Ramos (cell line): Measurements from ENCODE around the gene EPS8L2.

ENCODE experiments used
- in situ Hi-C: fragments of 300-500 bp; cut with MboI; formaldehyde crosslinking; loops from one replicate; pipeline ENCODE4 v1.14.3; 2022; ENCODE audit warnings: low sequenced_read_pairs; ENCODE audit not compliant: unreplicated experiment

EPS8L2 gene

GRCh38 chr11:772429-773390 lies 66.7 kb downstream of the EPS8L2 start:
- in situ Hi-C loops: no loop called here

GRCh38 chr11:773425-773824 lies 67.4 kb downstream of the EPS8L2 start:
- in situ Hi-C loops: no loop called here

- in situ Hi-C loops: no loop called here
Observed at GRCh38 chr11:773830-774229, 67.8 kb downstream of the EPS8L2 start.

- in situ Hi-C loops: no loop called here
Observed at GRCh38 chr11:774873-775592, 69.0 kb downstream of the EPS8L2 start.

- in situ Hi-C loops: no loop called here
Observed at GRCh38 chr11:776263-776560, 70.2 kb downstream of the EPS8L2 start.

- in situ Hi-C loops: no loop called here
Observed at GRCh38 chr11:776561-777287, 70.7 kb downstream of the EPS8L2 start.
